ENCODE results near the gene FGF6. TPM values are rescaled to one million over a fixed set of nuclear protein-coding genes. Genes with fewer than 3 reads are reported as not detected.

The FGF6 gene
- total RNA-seq, 1 donor from 2014 or later: not detected

DNA sequence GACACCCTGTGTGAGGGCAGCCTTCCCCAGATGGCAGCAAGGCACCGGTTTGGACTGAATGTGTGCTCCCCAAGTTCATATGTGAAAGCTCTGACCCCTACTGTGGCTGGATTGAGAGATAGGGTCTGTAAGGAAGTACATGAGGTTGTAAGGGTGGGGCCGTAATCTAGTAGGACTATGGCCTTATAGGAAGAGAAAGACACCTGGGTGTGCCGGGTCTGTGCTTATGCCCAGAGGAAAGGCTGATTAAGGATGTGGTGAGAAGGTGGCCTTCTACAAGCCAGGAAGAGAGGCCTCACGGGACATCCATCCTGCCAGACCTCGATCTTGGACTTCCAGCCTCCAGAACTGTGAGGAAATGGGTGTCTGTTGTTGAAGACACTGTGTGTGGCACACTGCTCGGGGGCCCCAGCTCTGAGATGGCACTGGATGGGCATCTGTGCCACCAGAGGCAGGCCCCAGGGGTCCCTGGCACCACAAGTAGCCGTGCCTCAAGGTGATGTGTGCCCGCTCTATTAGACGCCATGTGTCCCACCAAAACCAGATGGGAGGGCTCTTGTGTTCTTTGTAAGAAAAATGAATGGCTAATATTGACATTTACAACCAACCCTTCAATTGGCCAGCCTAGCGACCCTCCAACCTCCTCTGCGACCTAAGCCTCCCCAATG lies 22.0 kb downstream of the FGF6 start:
- Histone ChIP-seq H3K27me3 (ENCODE audit: control insufficient read depth, insufficient read depth, low read length) (no peaks in the 10 kb centered on the region), H3K36me3 (ENCODE audit: control insufficient read depth, insufficient read depth, low read length) (no peaks in the 10 kb centered on the region), H3K4me3 (ENCODE audit: low read depth, low read length) (no peak overlapping the region)
- FAIRE-seq (no peak), DNase-seq (ENCODE audit: low read depth) (no peak)
- TF ChIP-seq, protein P1, sequence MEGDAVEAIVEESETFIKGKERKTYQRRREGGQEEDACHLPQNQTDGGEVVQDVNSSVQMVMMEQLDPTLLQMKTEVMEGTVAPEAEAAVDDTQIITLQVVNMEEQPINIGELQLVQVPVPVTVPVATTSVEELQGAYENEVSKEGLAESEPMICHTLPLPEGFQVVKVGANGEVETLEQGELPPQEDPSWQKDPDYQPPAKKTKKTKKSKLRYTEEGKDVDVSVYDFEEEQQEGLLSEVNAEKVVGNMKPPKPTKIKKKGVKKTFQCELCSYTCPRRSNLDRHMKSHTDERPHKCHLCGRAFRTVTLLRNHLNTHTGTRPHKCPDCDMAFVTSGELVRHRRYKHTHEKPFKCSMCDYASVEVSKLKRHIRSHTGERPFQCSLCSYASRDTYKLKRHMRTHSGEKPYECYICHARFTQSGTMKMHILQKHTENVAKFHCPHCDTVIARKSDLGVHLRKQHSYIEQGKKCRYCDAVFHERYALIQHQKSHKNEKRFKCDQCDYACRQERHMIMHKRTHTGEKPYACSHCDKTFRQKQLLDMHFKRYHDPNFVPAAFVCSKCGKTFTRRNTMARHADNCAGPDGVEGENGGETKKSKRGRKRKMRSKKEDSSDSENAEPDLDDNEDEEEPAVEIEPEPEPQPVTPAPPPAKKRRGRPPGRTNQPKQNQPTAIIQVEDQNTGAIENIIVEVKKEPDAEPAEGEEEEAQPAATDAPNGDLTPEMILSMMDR (IDR thresholded peaks at IDR 0.05; ENCODE audit: insufficient read depth, low read length, severe bottlenecking): no peak

DNA sequence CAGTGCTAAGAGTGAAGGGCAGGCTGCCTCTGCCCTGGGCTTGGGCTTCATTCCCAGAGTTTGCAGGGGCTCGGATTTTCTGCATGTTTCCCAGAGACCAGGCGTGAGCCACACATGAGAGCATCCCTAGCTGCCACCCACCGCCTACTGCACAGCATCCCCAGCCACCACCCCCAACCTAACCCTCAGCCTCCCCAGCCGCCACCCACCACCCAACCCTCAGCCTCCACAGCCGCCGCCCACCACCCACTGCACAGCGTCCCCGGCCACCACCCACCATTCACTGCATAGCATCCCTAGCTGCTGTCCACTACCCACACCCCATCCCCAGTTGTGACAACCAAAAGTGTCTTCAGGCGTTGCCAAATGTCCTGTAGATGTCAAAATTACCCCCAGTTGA lies 22.6 kb downstream of the FGF6 start:
- peaks cover under 1% of the 10 kb centered on the region for H3K27me3 ChIP-seq (ENCODE audit: control insufficient read depth, insufficient read depth, low read length)
- H3K36me3 ChIP-seq (ENCODE audit: control insufficient read depth, insufficient read depth, low read length): no peaks in the 10 kb centered on the region
- no peak overlapping the region for H3K4me3 ChIP-seq (ENCODE audit: low read depth, low read length)
- TF ChIP-seq, protein P1 (IDR thresholded peaks at IDR 0.05; ENCODE audit: insufficient read depth, low read length, severe bottlenecking): no peak
- FAIRE-seq (no peak), DNase-seq (ENCODE audit: low read depth) (no peak)

DNA sequence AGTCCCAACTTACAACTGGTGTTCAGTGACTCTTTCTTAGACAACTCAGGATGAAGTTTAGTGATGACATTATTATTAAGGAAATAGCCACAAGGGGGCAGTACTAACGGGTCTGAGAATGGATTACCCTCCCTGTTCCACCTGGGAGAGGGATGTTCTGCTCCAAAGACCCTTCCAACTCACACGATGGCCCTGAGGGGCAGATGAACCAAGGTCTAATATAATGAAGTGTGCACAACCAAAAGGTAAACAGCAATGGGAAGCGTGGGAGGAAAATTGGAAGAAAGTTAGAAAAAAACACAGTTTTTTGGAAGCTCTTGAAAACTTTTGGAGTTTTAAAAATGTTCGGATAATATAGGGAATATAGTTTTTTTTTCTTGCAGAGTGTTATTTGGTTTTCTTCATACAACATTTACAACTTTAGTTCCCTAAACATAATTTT lies 24.0 kb downstream of the FGF6 start:
- TF ChIP-seq, protein P1 (IDR thresholded peaks at IDR 0.05; ENCODE audit: insufficient read depth, low read length, severe bottlenecking): peak; percentile 57
- peak; percentile 38 for DNase-seq (ENCODE audit: low read depth)
- Histone ChIP-seq H3K4me3 (ENCODE audit: low read depth, low read length) (no peak overlapping the region), H3K27me3 (ENCODE audit: control insufficient read depth, insufficient read depth, low read length) (peaks cover 3% of the 10 kb centered on the region), H3K36me3 (ENCODE audit: control insufficient read depth, insufficient read depth, low read length) (no peaks in the 10 kb centered on the region)
- FAIRE-seq: no peak

DNA sequence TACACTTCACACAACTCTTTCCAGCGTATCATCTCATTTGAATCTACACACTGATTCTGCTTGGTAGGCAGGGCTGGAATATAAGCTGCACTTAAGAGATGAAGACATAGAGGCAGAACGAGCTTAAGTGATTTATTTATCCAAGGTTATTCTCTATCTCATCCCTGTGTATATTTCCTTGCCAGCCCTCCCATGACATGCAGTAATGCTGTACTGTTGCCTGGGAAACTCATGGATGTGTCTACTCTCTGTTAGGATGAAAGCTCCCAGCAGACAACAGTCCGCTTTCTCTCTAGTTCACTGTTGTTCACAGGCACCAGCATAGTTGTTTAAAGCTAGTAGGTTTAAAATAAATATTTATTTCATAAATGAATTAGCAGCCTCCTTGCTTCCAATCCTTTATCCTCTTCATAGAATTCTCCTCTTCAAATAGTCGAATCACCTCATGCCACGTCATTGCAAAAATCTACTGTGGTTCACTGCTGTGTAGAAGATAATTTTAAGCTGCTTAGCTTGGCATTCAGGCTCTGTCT lies 25.4 kb downstream of the FGF6 start:
- H3K4me3 ChIP-seq (ENCODE audit: low read depth, low read length): no peak overlapping the region
- H3K27me3 ChIP-seq (ENCODE audit: control insufficient read depth, insufficient read depth, low read length): peaks cover 3% of the 10 kb centered on the region
- no peaks in the 10 kb centered on the region for H3K36me3 ChIP-seq (ENCODE audit: control insufficient read depth, insufficient read depth, low read length)
- FAIRE-seq (no peak), DNase-seq (ENCODE audit: low read depth) (no peak)
- TF ChIP-seq, protein P1 (IDR thresholded peaks at IDR 0.05; ENCODE audit: insufficient read depth, low read length, severe bottlenecking): no peak

DNA sequence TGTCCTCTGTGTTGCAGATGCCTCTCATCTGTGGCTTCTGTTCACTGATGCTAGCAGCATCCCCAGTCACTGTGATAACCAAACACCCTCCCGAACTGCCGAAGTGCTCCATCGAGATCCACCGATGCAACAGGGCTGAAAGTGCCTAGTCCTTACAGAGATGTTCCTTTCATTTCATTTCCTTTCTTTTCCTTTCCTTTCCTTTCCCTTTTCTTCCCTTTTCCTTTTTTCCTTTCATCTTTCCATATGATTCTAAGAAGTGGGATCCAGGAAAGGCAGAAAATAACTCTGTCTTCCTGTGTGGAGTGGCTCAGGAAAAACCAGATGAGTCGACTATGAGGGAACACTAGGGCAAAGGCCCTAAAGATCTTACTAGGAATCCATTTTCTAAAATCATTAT lies 26.7 kb downstream of the FGF6 start:
- TF ChIP-seq, protein P1 (IDR thresholded peaks at IDR 0.05; ENCODE audit: insufficient read depth, low read length, severe bottlenecking): no peak
- no peaks in the 10 kb centered on the region for H3K36me3 ChIP-seq (ENCODE audit: control insufficient read depth, insufficient read depth, low read length)
- peaks cover 3% of the 10 kb centered on the region for H3K27me3 ChIP-seq (ENCODE audit: control insufficient read depth, insufficient read depth, low read length)
- DNase-seq (ENCODE audit: low read depth): no peak
- FAIRE-seq: peak; percentile 79
- H3K4me3 ChIP-seq (ENCODE audit: low read depth, low read length): no peak overlapping the region

Data from bronchial epithelial cell (primary cell).